K562 (cell line): ENCODE measurements around the gene TESK2. TPM values are rescaled to one million over a fixed set of nuclear protein-coding genes. Genes with fewer than 3 reads are reported as not detected.

Experiments
- ADNP ChIP-seq: fragments of 200-800 bp; sonication (Bioruptor generic); IDR thresholded peaks from 2 replicates; pipeline ENCODE4 v1.6.1; 2016; ENCODE audit warnings: missing genetic modification characterization, missing compliant biosample characterization
- ARID2 ChIP-seq: fragments of 450-650 bp; IDR thresholded peaks from 2 replicates; pipeline ENCODE4 v1.6.1; 2017; ENCODE audit warnings: antibody characterized with exemption, mild to moderate bottlenecking
- ARID3A ChIP-seq: IDR thresholded peaks from 2 replicates; pipeline ENCODE4 v1.6.1; 2012; ENCODE audit warnings: low read depth, low read length, improper control_type of control experiment, borderline replicate concordance
- DPF2 ChIP-seq: fragments of 450-650 bp; IDR thresholded peaks from 2 replicates; pipeline ENCODE4 v1.6.1; 2016
- ELF4 ChIP-seq: fragments of 450-650 bp; formaldehyde crosslinking; IDR thresholded peaks from 2 replicates; pipeline ENCODE4 v1.4.0; 2022; ENCODE audit warnings: missing genetic modification characterization
- EZH2 ChIP-seq: IDR thresholded peaks from 2 replicates; pipeline ENCODE4 v1.6.1; 2012; ENCODE audit warnings: low read depth, mild to moderate bottlenecking, inconsistent platforms, low read length, borderline replicate concordance
- HSF4 ChIP-seq: fragments of 250-450 bp; sonication (Bioruptor Pico); IDR thresholded peaks from 2 replicates; pipeline ENCODE4 v2.1.2; 2022; ENCODE audit warnings: mild to moderate bottlenecking, moderate library complexity, borderline replicate concordance
- ILF3 ChIP-seq: fragments of 450-650 bp; IDR thresholded peaks from 2 replicates; pipeline ENCODE4 v1.6.1; 2018; ENCODE audit warnings: antibody characterized with exemption, mild to moderate bottlenecking, moderate library complexity, borderline replicate concordance
- NUFIP1 ChIP-seq: fragments of 450-650 bp; IDR thresholded peaks from 2 replicates; pipeline ENCODE4 v1.6.1; 2018; ENCODE audit not compliant: partially characterized antibody
- SMC3 ChIP-seq: conservative IDR thresholded peaks from 2 replicates; pipeline ENCODE4 v1.6.1; 2011; ENCODE audit warnings: low read depth, low read length, improper control_type of control experiment; ENCODE audit not compliant: insufficient read depth
- STAT6 ChIP-seq: sonication (generic); formaldehyde crosslinking; IDR thresholded peaks from 2 replicates; pipeline ENCODE4 v1.8.1; 2023; ENCODE audit warnings: mild to moderate bottlenecking, missing genetic modification reagents
- TFE3 ChIP-seq: fragments of 450-650 bp; formaldehyde crosslinking; IDR thresholded peaks from 2 replicates; pipeline ENCODE4 v1.4.0; 2020; ENCODE audit warnings: mild to moderate bottlenecking, mixed read lengths
- ZC3H8 ChIP-seq: fragments of 450-650 bp; IDR thresholded peaks from 2 replicates; pipeline ENCODE4 v1.6.1; 2017
- ZKSCAN1 ChIP-seq: fragments of 150-350 bp; IDR thresholded peaks from 2 replicates; pipeline ENCODE4 v1.6.1; 2016; ENCODE audit warnings: low read depth, low read length
- ZNF121 ChIP-seq: sonication (generic); formaldehyde crosslinking; conservative IDR thresholded peaks from 2 replicates; pipeline ENCODE4 v1.8.0; 2022; ENCODE audit warnings: missing genetic modification reagents
- ZNF280A ChIP-seq: fragments of 450-650 bp; IDR thresholded peaks from 2 replicates; pipeline ENCODE4 v1.6.1; 2018; ENCODE audit warnings: mild to moderate bottlenecking, low read depth; ENCODE audit not compliant: partially characterized antibody
- ZNF282 ChIP-seq: sonication (generic); formaldehyde crosslinking; IDR thresholded peaks from 2 replicates; pipeline ENCODE4 v1.8.1; 2023; ENCODE audit warnings: missing genetic modification reagents
- ZNF584 ChIP-seq: fragments of 200-800 bp; sonication (Bioruptor generic); IDR thresholded peaks from 2 replicates; pipeline ENCODE4 v1.6.1; 2016; ENCODE audit warnings: low read depth, mild to moderate bottlenecking, missing genetic modification characterization, missing compliant biosample characterization
- ZNF696 ChIP-seq: fragments of 250-450 bp; sonication (Bioruptor Pico); conservative IDR thresholded peaks from 2 replicates; pipeline ENCODE4 v1.4.0; 2020; ENCODE audit warnings: mild to moderate bottlenecking, moderate library complexity
- ZNF766 ChIP-seq: fragments of 200-800 bp; sonication (Bioruptor generic); conservative IDR thresholded peaks from 2 replicates; pipeline ENCODE4 v1.6.1; 2016; ENCODE audit warnings: missing genetic modification characterization, missing compliant biosample characterization
- polyA plus RNA-seq, 8 experiments: library from polyadenylated mRNA; depleted of rRNA in 4 of 8; stranded (reverse) in 5 of 8; unstranded in 3 of 8; fragments of >200 nt; fragmentation: Nextera tagmentation in 2 of 8; fragmentation: Illumina TruSeq in 1 of 8; extraction: Ambion mirVana in 2 of 8; extraction: Trizol in 1 of 8; gene quantifications; 2 replicates each; pipeline versions ENCODE4 v1.2.1 to v1.2.3, GENCODE V29; 2011 to 2014; ENCODE audit warnings: inconsistent platforms in 1 of 8, missing spikeins in 1 of 8
- total RNA-seq, 7 experiments: library from RNA; depleted of rRNA in 6 of 7; stranded (reverse); fragments of >200 nt in 6 of 7; fragmentation: Illumina TruSeq in 2 of 7; extraction: Trizol in 2 of 7; gene quantifications; 2 replicates each; pipeline versions ENCODE4 v1.2.1 to v1.2.3, GENCODE V29; 2011 to 2021; ENCODE audit warnings: low replicate concordance in 1 of 7

TESK2 gene
- total and polyA plus RNA-seq, 9 of the 15 experiments (the other 6 are each of a cell fraction or from before 2014, with no cell fraction given) = 1.6 to 5.3 (median 3.7) TPM

GRCh38 chr1:45521413-45522323, 30.7 kb upstream of the TESK2 start, which contains the start of gene PRDX1 (continued):
- TF ChIP-seq STAT6 (CRISPR knock-in tag) (peak; percentile 73; the same call in 1 of the 2 replicates), DPF2 (peak; percentile 72), ZNF121 (no peak), EZH2 (no peak), NUFIP1 (peak; percentile 53), SMC3 (peak; percentile 32; the same call in 1 of the 2 replicates), ZNF280A (no peak), ARID2 (peak; percentile 51; the same call in 1 of the 2 replicates), ARID3A (no peak), ZKSCAN1 (peak; percentile 64; the same call in 1 of the 2 replicates), ZNF584 (CRISPR knock-in tag) (no peak), ZNF696 (CRISPR knock-in tag) (no peak), ILF3 (peak; percentile 92; the same call in 1 of the 2 replicates), ZC3H8 (peak; percentile 17; the same call in 1 of the 2 replicates), ELF4 (peak; percentile 60; the same call in 1 of the 2 replicates), ZNF766 (CRISPR knock-in tag) (no peak; the same call in 1 of the 2 replicates), ADNP (no peak), HSF4 (CRISPR knock-in tag) (peak; percentile 72; the same call in 1 of the 2 replicates), ZNF282 (peak; percentile 86; the same call in 1 of the 2 replicates), TFE3 (no peak)
